ENCODE data around the gene ROPN1L. TPM values are rescaled to one million over a fixed set of nuclear protein-coding genes. Genes with fewer than 3 reads are reported as not detected.

Gene ROPN1L
- total and polyA plus RNA-seq, 2 of the 8 experiments (the other 6 are each of a cell fraction or from before 2014, with no cell fraction given) = 0.24 to 0.73 TPM

GRCh38 chr5:10463566-10463965 is 21.9 kb downstream of the ROPN1L start (continued):
- TF ChIP-seq, protein P1, sequence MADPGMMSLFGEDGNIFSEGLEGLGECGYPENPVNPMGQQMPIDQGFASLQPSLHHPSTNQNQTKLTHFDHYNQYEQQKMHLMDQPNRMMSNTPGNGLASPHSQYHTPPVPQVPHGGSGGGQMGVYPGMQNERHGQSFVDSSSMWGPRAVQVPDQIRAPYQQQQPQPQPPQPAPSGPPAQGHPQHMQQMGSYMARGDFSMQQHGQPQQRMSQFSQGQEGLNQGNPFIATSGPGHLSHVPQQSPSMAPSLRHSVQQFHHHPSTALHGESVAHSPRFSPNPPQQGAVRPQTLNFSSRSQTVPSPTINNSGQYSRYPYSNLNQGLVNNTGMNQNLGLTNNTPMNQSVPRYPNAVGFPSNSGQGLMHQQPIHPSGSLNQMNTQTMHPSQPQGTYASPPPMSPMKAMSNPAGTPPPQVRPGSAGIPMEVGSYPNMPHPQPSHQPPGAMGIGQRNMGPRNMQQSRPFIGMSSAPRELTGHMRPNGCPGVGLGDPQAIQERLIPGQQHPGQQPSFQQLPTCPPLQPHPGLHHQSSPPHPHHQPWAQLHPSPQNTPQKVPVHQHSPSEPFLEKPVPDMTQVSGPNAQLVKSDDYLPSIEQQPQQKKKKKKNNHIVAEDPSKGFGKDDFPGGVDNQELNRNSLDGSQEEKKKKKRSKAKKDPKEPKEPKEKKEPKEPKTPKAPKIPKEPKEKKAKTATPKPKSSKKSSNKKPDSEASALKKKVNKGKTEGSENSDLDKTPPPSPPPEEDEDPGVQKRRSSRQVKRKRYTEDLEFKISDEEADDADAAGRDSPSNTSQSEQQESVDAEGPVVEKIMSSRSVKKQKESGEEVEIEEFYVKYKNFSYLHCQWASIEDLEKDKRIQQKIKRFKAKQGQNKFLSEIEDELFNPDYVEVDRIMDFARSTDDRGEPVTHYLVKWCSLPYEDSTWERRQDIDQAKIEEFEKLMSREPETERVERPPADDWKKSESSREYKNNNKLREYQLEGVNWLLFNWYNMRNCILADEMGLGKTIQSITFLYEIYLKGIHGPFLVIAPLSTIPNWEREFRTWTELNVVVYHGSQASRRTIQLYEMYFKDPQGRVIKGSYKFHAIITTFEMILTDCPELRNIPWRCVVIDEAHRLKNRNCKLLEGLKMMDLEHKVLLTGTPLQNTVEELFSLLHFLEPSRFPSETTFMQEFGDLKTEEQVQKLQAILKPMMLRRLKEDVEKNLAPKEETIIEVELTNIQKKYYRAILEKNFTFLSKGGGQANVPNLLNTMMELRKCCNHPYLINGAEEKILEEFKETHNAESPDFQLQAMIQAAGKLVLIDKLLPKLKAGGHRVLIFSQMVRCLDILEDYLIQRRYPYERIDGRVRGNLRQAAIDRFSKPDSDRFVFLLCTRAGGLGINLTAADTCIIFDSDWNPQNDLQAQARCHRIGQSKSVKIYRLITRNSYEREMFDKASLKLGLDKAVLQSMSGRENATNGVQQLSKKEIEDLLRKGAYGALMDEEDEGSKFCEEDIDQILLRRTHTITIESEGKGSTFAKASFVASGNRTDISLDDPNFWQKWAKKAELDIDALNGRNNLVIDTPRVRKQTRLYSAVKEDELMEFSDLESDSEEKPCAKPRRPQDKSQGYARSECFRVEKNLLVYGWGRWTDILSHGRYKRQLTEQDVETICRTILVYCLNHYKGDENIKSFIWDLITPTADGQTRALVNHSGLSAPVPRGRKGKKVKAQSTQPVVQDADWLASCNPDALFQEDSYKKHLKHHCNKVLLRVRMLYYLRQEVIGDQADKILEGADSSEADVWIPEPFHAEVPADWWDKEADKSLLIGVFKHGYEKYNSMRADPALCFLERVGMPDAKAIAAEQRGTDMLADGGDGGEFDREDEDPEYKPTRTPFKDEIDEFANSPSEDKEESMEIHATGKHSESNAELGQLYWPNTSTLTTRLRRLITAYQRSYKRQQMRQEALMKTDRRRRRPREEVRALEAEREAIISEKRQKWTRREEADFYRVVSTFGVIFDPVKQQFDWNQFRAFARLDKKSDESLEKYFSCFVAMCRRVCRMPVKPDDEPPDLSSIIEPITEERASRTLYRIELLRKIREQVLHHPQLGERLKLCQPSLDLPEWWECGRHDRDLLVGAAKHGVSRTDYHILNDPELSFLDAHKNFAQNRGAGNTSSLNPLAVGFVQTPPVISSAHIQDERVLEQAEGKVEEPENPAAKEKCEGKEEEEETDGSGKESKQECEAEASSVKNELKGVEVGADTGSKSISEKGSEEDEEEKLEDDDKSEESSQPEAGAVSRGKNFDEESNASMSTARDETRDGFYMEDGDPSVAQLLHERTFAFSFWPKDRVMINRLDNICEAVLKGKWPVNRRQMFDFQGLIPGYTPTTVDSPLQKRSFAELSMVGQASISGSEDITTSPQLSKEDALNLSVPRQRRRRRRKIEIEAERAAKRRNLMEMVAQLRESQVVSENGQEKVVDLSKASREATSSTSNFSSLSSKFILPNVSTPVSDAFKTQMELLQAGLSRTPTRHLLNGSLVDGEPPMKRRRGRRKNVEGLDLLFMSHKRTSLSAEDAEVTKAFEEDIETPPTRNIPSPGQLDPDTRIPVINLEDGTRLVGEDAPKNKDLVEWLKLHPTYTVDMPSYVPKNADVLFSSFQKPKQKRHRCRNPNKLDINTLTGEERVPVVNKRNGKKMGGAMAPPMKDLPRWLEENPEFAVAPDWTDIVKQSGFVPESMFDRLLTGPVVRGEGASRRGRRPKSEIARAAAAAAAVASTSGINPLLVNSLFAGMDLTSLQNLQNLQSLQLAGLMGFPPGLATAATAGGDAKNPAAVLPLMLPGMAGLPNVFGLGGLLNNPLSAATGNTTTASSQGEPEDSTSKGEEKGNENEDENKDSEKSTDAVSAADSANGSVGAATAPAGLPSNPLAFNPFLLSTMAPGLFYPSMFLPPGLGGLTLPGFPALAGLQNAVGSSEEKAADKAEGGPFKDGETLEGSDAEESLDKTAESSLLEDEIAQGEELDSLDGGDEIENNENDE (IDR thresholded peaks at IDR 0.05; ENCODE audit: insufficient replicate concordance, low read length) = no peak
- no peak for TF ChIP-seq BACH1 (IDR thresholded peaks at IDR 0.05; ENCODE audit: low read length)

All from H1 (cell line).